Left lobe of liver (tissue), 2 donors: ENCODE data around the gene UBE4B. TPM values are rescaled to one million over a fixed set of nuclear protein-coding genes. Genes with fewer than 3 reads are reported as not detected.
"Not testable (repeated sequence)": the region's sequence is repeated elsewhere in the genome, so short reads cannot be mapped to it uniquely, and the experiment has no call there.

Experiments
- ATAC-seq: fragments of 200-7000 bp; cut with Tn5 transposase; one replicate; pipeline ENCODE4 v1.9.1; 2020; ENCODE audit warnings: mild to moderate bottlenecking, moderate library complexity
- DNase-seq: peaks from one replicate; pipeline ENCODE4 v3.0.0-alpha.2; 2020; ENCODE audit warnings: low spot score
- total RNA-seq: library from RNA; stranded (reverse); gene quantifications from one replicate; pipeline ENCODE4 v1.2.1, GENCODE V29; 2021
- donor health status: DM: no; HTN: no; CAD: no; lungs with moderate emphysema.
- donor health status: DM: no; HTN: yes; CAD: no.

UBE4B gene
- total RNA-seq, 1 donor from 2014 or later: 21.6 TPM

DNA sequence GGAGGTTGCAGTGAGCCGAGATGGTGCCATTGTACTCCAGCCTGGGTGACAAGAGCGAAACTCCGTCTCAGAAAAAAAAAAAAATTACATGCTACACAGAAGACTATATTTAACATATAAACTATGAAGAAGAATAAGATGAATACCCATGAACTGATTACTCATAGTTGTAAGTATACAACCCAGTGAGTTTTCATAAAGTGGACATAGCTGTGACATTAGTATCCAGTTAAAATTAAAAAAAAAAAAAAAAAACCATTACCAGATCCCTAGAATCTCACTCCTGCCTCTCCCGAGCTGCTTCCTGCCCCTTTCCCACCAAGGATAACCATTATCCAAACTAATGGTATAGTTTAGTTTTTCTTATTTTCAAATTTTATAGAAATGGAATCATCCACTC is 37.4 kb downstream of the UBE4B start:
- ATAC-seq (no peak), DNase-seq (no peak)

DNA sequence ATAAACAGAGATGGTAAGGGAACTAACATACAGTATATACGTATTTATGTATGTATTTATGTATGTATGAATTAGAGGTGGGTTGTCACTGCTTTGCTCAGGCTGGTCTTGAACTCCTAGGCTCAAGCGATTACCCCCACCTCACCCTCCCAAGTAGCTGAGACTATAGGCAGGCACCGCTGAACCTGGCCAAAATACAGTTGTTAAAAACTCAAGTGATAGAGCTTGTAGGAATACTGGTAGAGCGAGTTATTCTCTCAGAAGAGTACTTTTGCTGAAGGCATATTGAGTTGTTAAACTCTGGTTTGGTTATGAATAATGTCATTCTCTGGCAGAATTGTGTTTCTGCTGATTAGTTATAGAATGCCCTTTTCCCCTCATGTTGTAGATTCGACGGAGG is 38.9 kb downstream of the UBE4B start:
- ATAC-seq: no peak
- DNase-seq: no peak

DNA sequence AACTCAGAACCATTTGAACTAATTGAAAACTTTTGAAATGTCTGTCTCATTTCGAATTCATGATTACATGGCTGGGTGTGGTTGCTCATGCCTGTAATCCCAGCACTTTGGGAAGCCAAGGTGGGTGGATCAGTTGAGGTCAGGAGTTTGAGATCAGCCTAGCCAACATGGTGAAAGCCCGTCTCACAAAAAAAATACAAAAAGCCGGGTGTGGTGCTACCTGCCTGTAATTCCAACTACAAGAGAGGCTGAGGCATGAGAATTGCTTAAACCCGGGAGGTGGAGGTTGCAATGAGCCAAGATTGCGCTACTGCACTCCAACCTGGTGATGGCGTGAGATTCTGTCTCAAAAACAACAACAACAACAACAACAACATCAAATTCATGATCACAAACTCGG is 40.6 kb downstream of the UBE4B start:
- DNase-seq, ATAC-seq: not testable (repeated sequence)

DNA sequence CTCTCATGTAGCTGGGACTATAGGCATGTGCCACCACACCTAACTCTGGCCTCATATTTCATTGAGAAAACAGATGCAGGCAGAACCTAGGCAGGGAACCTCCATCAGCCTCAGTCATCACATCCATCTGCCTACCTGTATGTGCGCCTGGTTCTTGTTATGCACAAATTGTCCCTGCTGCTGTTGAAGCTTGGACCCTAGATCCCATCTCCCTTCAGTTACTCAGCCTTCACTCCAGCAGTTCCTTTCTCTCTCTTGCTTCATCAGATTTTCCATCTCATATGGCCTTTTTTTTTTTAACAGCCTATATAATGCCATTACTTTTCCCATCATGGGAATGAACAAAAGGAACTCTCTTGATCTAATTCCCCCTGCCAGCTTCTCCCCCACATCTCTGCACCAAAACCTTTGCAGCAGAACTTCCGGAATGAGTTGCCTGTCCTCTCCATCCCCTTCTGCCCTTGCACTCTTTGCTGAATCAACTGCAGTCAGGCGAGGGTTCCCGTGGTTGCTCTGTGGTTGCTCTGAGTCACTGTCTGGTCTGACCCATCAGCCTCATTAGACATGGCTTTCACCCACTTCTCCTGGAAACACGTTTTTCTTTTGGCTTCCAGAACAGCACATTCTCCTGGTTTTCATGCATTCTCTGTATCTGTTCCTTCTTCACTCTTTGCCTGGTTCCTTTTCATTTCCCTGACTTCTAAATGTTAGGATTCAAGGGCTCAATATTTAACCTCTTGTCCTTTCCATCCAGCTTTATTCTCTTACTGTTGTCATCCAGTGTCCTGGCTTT is 41.5 kb downstream of the UBE4B start:
- peak; percentile 31 for ATAC-seq
- no peak for DNase-seq

DNA sequence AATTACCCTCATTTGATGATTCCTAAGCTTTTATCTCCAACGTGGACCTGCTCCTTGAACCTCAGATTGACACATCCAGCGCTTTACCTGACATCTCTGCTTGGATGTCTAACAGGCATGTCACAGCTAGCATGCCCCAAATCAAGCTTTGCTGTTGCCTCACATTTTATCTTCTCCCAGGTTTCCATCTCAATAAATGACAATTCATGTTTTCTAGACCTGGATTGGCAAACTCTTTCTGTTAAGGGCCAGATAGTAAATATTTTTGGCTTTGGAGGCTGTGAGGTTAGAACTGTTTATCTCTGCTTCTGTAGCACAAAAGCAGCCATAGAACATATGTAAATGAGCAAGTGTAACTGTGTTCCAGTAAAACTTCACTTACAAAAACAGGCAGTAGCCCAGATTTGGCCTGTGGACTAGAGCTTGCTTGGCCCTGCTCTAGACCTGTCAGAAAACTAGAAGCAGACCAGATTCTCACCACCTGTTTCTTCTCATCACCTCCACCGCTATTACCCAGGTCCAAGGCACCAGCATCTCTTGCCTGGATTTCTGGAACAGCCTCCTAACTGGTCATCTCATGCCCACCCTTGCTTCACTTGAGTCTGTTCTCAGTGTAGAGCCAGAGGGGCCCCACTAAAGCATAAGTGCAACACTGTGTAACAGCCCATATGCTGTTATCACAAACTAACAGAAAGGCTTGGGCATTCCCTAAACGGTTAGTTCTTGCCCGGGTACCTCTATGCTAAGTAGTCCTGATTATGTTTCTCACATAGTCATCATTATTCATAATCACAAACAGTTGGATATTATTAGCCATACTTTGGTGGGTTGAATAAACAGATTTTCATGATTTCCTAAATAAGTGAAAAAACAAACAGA is 42.3 kb downstream of the UBE4B start:
- DNase-seq: no peak
- ATAC-seq: no peak

DNA sequence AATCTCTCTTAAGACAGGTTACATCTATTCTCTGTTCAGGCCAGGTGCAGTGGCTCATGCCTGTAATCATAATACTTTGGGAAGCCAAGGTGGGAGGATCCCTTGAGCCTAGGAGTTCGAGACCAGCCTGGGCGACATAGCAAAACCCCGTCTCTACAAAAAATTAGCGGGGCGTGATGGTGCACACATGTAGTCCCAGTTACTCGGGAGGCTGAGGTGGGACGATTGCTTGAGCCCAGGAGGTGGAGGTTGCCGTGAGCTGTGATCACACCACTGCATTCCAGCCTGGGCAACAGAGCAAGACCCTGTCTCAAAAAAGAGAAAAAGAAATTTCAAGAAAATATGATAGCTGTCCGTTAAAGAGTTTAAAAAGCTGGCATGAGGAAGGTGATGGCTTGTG is 43.0 kb downstream of the UBE4B start:
- ATAC-seq: no peak
- DNase-seq: no peak

DNA sequence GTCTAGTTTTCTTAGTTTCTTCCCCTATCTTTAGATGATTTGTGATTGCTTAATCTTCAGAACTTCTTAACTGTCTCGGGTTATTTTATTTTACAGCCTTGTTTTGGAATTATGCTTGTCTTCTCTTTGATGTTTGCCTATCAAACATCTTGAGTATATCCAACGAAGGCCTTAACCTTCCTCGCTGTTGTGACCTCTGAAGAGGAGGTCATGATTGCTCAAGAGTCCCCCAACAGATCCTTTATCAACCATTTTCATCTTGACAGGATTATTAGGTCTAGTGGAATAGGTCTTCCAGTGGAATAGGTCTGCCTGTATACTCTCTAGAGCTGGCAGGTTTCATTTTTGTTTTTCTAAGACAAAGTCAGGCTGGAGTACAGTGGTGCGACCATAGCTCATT is 45.7 kb downstream of the UBE4B start:
- ATAC-seq (no peak), DNase-seq (no peak)

DNA sequence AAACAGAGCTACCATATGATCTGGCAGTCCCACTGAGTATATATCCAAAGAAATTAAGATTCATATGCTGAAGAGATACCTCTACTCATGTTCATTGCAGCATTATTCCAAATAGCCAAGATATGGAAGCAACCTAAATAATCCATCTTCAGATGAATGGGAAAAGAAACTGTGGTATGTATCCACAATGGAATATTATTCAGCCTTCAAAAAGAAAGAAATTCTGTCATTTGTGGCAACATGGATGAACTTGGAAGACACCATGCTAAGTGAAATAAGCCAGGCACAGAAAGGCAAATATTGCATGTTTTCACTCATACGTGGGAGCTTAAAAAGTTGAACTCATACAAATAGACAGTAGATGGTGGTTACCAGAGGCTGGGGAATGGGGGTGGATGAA is 47.8 kb downstream of the UBE4B start:
- no peak for DNase-seq
- no peak for ATAC-seq

DNA sequence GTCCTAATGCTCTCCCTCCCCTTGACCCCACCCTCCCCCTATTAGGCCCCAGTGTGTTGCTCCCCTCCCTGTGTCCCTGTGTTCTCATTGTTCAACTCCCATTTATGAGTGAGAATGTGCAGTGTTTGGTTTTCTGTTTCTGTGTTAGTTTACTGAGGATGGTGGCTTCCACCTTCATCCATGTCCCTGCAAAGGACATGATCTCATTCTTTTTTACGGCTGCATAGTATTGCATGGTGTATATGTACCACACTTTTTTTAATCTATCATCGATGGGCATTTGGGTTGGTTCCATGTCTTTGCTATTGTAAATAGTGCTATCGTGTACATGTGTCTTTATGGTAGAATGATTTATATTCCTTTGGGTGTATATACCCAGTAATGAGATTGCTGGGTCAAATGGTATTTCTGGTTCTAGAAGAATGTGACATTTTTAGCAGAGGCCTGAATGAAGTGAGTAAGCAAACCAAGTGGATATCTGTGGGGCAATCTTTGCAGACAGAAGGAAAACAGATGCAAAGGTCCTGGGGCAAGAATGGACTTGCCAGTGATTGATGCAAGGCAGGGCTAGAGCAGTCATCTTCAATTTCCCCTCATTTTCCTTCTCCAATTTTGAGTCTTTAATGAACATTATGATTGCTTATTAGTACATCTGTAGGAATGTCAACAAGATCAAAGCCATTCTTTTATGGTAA is 50.2 kb downstream of the UBE4B start:
- DNase-seq (no peak), ATAC-seq (no peak)

DNA sequence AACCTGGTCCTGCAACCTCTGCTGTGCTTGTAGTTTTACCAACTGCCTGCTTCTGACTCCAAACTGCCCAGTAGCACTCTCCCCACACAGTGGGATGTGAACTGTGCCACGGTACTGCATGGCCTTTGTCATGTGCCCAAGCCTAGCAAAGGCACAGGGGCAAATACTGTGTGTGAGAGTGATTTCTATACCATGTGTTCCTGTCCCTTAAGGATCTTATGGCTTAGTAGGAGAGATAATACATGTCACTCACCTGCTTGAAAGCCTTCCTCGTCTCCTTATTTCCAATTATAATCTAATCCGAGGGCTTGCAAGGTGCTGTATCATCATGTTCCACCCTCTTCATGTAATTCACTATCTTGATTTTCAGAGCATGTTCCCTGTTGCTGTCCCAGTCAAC is 51.3 kb downstream of the UBE4B start:
- ATAC-seq (no peak), DNase-seq (no peak)

DNA sequence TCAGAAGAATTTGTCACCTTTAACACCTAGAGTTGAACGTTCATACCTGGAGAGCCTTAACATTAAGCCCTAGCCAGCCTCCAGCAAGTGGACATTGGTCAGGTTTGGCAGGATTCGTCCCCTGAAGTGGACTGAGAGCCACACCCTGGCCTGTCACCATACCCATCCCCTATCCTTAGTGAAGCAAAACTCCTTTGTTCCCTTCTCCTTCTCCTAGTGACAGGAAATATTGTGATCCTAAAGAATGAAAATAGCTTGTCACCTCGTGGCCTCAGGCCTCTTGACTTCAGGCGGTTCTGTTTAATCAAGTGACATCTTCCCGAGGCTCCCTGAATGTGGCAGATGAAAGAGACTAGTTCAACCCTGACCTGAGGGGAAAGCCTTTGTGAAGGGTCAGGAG is 52.3 kb downstream of the UBE4B start:
- DNase-seq (no peak), ATAC-seq (no peak)

DNA sequence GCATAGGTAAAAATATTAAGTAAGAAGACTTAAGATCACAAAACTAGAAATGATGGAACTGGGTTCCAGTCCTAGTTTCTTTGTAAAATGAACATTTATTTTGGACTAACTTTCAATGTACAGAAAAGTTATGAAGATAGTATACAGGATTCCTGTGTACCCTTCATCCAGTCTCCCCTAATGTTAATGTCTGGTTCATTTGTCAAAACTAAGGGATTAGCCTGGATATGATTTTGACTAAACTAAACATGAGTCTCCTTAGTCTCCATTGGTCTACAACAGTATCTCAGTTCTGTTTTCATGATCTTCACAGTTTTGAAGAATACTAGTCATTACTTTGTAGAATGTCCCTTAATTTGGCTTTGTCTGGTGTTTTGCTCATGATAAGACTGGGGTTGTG is 54.5 kb downstream of the UBE4B start:
- DNase-seq (no peak), ATAC-seq (no peak)

DNA sequence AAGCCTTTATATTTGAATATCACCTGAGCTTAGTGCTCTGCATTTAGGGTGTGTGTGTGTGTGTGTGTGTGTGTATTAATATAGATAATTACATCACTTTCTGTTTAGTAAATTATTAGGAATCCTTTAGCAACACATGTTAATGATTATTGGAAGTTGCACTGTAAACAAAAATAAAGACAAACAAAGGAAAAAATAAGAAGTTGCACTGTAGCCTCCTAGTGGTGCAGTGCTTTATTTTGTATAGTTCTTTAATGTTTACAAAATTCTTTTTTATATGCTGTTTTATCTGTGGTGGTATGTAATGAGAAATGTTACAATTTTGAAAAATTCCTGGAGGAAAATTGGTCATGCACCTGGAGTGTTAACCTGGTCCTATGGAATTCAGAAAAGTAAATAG is 69.2 kb downstream of the UBE4B start:
- peak; percentile 48 for ATAC-seq

DNA sequence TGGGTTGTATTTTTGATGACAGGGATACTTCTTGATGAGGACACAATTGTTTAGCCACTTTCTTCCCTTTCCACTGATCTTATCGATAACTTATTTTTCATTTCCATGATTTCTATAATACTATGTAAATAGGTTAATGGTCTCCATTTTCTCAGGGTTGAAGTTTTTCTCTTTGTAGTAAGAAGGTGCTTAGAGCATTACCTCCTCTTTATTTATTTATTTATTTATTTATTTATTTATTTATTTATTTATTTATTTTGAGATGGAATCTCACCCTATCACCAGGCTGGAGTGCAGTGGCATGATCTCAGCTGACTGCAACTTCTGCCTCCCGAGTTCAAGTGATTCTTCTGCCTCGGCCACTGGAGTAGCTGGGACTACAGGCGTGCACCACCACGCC is 70.4 kb downstream of the UBE4B start:
- ATAC-seq (no peak), DNase-seq (no peak)

More for the DNA sequence above, 69.2 kb downstream of the UBE4B start:
- DNase-seq: no peak

DNA sequence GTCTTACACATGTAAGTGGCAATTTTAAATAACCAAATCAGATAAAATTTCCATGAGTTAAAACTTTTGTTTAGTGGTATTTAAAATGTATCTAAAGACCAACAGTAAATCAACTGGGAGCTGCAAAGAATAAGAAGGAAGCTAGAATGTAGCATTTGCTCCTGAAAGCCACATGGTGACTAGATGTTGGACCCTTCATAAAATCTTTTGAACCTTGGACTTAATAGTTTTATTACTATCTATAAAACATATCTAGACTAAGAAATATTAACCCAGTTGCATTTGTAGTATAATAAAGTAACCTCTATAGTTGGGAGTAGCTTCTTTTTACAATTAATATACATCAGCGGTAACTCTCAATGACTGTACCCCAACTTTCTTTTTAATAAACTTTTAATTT is 72.1 kb downstream of the UBE4B start:
- no peak for ATAC-seq
- DNase-seq: no peak

DNA sequence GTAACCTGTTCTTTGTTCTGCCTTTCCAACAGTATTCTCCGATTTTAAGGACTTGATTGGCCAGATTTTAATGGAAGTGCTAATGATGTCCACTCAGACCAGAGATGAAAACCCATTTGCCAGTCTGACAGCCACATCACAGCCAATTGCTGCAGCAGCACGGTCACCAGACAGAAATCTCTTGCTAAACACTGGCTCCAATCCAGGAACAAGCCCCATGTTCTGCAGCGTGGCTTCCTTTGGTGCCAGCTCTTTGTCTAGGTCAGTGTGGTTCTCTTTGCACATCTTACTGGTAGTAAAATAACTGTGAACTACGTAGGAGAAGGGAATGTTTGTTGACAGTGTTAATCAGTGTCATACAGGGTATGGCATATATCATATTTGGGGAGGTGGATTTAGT is 72.7 kb downstream of the UBE4B start:
- ATAC-seq: peak; percentile 51
- DNase-seq: peak; percentile 36

DNA sequence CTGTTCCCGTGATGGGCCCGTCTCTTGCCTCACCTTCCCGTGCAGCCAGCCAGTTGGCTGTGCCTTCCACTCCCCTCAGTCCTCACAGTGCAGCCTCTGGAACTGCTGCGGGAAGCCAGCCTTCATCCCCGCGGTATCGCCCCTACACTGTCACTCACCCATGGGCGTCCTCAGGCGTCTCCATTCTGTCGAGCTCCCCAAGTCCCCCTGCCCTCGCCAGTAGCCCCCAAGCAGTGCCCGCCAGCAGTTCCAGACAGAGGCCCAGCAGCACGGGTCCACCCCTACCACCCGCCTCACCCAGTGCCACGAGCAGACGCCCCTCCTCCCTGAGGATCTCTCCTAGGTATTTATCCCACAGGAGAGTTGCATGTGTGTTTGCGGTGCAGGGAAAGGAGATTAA is 73.5 kb downstream of the UBE4B start:
- ATAC-seq (no peak), DNase-seq (no peak)

DNA sequence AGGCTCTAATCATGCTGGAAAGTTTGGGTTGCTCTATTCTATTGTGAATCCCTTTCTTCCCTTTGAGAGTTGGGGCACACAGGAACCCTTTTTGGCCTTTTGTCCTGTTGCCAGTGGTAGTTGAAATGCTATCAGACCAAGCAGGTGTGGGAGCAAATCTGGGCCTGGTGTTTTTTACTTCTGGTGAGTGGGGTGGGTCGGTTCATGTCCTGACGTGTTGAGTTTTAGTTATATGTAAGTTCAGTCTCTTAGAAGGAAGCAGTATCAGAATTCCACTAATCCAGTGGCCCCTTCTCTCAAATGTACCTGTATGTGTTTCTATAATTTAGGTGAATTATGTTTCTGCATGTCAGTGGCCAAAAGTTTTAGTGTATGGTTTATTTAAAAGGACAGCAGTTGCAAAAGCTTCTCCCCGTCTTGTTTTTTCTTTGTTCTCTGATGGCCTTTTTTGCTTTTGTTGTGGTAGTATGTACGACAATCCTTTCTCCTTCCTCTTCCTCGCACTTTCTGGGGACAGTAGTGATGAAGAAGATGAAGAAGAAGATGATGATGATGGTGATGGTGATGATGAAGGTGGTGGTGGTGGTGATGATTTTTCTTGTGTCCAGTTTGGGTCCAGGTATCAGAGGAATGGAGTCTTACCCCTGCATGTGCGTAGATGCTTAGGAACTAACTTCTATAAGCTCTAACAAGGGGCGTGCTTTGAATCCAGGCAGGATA is 74.2 kb downstream of the UBE4B start:
- no peak for DNase-seq
- ATAC-seq: no peak

DNA sequence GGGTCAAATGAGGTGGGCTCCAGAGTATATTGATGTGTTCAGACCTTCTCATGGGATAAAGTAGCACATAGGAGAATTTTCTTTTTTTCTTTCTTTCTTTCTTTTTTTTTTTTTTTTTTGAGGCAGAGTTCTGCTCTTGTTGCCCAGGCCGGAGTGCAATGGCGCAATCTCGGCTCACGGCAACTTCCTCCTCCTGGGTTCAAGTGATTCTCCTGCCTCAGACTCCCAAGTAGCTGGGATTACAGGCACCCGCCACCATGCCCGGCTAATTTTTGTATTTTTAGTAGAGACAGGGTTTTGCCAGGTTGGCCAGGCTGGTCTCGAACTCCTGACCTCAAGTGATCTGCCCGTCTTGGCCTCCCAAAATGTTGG is 74.7 kb downstream of the UBE4B start:
- ATAC-seq, DNase-seq: not testable (repeated sequence)

DNA sequence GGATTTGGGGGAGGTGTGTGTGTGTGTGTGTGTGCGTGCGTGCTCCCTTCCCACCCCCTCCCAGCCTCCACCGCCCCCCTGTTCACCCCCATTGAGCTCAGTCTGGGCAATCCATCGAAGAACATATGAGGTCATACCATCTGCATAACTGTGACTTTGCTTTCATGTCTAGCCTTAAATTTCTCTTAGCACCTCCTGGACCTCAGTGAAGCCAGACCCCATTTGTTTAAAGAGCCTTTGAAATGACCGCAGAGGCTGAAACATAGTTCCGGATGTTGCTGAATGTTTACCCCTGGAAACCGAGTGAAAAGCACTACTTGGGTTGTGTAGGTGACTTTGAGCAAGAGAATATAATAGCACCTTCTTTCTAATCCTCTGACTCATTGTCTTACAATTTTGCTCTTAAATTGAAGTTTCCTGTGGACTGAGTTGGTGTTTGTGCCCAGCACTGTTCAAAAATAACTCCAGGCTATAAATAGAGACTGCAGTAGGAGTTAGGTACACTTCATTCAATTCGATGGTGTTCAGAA is 75.4 kb downstream of the UBE4B start:
- DNase-seq: no peak
- no peak for ATAC-seq
